Cerebellar nuclear complex (tissue), 1 donor: Measurements from ENCODE around the gene ITM2B.
"Not testable (repeated sequence)": the region's sequence is repeated elsewhere in the genome, so short reads cannot be mapped to it uniquely, and the experiment has no call there.

Source experiments
- DNase-seq, 2 experiments: peaks; one replicate each; lab custom pipeline; 2025; lab: John Stamatoyannopoulos, UW

The ITM2B gene

DNA sequence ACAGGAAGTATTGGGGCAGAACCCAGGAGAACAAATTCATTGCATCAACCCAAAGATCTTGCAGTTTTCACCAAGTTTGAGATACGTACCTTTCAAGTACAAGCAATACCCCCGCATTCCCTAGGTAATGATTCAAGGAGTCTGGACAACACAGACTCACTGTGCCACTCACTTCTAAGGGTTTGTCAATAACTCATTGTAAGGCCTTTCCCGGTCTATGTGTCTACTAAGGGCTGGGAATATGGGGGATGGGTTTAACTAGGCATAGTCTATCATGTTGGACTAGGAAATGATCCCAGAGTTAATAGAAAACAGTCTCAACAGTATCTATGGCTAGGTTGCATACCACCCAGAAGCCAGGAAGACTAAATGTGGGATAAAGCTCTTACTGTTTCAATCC, 8.3 kb upstream of the ITM2B start:
- DNase-seq: no peak

DNA sequence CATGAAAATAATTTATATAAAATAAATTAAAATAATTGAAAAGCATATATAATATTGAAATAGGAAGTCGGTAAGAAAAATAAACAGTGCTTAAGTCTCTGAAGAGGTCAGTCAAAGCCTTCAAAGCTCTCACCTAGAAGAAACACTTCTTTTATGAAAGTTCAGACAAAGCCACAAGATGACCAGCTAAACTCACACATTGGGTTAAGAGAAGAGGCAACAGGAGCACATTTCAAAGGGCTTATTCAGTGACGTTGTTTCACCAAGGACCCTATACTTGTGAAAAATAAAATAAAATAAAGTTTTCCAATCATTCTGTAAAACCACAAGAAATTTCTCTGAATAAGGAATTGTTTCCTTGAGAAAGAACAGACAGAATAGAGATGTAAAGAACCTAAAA, 2.5 kb upstream of the ITM2B start:
- DNase-seq: no peak

DNA sequence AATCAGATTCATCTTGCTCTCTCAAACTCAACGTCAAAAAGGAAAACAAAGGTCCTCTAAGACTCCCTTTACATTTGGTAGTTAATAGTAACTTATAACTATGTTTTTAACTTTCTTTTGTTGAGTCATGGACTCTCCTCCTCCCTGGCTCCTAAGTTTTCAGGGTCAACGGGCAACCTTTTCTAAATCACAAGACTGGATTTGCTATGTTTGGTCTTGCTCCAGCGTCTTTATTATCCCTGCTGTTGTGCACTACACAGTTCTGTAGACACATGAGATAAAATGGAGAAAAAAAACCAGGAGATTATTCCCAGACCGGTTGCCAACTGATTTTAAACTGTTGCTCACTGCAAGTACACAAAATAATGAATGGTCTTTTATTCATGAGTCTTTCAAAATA, 1.9 kb upstream of the ITM2B start:
- DNase-seq: peak in 1 of 2 experiments; percentile 12

DNA sequence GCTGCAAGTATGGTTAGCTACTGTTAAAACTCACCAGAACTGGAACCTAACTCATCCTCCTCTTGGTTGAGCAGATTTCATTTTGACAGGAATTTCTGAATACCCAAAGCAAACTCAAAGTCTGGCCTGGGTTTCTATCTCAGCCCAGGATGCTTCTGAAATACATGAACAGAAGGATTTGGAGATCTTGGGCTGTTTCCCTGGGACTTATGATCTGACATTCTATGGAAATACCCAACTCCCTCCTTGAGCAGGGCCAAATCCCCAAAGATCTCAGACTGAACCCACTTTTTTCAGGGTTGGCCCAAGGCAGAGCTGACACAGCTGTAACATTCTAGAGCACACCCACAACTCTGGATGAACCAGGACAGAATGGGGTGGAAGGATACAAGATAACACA, 1.1 kb upstream of the ITM2B start:
- peak in 1 of 2 experiments; percentile 33 for DNase-seq

DNA sequence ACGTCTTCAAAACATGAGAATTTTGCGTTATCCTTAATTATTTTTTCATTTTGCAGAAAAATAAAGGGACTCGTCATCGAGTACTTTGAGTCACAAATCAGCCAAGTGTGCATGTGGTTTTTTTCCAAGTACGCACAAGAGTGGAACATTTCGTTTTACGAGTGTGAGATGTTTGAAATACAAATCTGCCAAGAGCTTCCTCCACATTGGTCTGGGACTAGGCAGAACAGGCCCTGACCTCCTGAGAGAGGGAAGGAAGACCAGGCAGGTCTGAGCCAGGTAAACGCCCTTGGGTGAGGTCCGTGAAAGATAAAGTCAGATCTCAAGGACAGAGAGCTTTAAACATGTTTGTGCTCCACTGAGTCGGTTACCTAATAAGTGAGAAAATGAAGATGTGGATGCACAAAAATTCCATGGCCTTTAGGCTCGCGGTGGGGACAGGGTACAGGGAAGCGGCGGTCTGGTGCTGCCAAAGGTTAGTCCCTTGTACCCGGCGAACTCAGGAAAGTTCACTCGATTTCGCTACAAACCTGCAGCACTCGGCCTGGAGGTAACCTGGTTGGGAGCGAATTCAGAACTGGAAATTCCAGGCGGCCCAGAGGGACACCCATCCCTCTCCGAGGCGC, 473 bp upstream of the ITM2B start:
- DNase-seq: peak in 1 of 2 experiments; percentile 43

DNA sequence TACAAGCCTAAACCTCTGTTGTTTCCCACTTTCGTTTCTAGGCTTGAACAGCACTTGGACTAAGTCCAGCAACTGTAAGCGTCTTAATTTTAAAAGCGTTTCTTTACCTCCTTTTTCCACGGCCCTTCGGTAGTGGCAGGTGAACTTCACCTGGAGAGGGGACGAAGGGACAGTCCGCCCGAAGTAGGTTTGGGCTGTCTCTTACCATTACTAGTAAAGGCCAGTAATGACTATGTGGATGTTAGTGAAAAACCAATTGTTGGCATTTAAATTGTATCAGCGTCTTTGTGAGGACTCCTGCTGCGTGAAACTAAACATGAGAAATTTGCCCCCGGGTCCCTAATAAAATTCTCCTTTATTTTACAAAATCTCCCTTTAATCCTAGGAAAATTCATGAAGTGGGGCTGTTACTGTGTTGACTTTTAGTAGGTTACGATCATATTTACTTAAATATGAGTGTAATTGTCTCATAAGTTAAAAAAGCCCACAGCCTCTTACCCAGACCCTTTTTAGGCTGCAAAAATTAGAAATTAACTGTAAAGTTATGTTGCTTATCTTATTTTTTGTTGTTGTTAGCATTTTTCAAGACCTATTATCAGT, 983 bp downstream of the ITM2B start:
- DNase-seq: no peak

DNA sequence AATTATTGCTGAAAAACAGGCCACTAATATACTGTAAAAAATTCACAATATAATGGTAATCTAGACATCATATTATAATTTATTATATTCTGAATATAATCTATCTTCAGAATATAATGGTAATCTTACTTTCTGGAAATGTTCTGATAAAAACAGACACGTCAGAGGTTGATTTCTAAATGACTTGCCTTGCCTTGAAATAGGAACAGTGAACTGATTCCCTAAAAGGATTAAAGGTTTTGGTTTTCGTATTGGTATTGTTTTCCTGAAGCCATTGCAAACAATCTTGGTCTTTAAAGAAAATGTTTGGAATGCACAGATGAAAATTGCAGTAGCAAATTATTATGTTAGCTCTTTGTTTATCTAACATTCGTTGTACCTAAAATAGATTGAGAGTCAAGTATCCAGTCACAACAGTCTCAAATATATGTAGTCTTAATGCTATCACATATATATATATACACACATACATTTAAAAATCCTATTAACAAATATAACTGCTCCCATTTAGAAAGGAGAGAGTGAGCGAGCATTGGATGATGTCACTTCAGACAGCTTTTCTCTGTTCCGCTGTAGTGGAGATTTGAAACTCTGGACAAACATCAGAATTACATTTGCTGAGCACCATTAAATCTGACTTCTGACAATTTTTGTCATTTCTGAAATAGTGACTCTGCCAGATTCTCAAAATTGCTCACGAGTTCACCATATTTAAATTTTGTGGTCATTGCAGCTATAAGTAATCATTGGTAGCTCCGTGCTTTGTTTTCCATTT, 1.7 kb downstream of the ITM2B start:
- DNase-seq: peak in 1 of 2 experiments; percentile 37

DNA sequence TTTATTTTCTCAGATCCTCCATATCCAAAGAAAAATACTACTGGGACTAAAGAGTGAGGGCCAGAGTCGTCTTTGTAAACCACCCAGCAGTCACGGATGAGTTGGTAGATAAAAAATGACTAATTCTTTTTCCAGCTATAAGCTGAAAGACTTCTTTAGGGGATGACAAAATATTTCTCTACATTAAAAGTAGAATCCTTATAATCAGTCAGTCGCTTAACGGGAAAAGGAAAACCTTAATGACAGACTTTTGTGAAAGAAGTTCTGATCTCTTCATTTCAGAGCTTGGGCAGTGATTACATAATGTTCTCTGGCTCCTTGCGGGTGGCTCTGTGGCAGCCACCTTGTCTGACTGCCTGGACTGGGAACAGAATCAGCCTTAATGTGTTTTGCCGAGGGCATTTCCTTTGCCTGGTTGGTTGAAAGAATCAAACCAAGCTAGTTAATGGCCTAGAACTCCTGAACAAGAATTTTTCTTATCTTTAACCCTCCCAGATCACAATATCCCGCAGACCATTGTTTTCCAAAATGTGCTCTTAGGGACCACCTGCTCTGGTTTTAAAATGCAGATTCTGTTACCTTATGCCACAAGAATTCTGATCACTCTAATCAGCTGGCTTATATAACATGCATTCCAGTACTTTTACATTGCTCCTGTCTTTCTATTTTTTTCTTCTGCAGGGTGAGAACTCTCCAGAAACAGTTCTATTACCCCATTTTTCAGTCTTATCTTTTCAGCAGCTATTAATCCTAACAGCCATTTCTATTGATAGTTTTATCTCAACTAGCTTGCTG, 2.5 kb downstream of the ITM2B start:
- peak; percentile 42 to 54 for DNase-seq

DNA sequence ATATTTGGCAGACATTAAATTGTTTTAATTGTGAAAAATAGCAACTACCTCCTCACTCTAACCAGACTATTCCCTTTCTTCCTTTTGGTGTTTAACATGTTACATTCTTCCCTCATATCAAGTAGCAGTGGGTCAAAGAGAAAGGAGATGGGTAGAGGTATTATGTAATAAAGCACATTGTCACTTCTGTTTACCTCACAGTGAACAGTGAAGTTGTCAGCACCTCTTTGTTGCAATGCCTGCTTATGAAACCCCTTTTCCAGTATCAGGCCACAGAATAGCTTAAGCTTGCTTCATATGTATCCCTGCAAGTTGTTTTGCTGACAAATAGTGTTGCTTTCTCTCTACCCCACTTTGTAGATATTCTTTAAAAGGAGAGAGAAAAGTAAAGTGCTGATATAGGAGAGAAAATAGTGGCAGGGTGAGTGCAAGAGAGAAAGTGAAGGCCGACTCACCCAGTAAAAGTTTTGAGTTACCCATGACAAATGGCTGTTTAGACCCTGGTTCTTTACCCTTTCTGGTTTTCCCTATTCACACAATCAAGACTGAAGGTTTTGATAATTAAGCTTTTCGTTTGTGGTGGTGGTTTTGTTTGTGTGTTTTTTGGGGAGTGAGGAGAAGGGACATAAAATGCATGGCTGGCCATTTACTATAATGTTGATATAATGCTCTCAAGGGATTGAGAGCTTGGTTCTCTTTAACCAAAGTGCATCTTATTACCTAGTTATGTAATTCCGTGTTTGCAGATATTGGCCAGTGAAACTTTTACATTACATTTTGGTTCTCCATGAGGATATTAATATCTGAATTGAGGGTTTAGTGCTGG, 3.7 kb downstream of the ITM2B start:
- no peak for DNase-seq

DNA sequence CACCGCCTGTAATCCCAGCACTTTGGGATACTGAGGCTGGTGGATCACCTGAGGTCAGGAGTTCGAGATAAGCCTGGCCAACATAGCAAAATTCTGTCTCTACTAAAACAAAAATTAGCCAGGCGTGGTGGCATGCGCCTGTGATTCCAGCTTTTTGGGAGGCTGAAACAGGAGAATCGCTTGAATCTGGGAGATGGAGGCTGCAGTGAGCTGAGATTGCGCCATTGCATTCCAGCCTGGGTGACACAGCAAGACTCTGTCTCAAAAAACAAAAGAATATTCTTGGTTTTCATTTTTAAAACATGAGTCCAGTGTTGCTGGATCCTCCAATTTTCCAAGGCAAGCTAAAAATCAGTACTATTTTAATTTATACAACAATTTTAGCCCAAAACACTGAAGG, 6.4 kb downstream of the ITM2B start:
- DNase-seq: not testable (repeated sequence)

DNA sequence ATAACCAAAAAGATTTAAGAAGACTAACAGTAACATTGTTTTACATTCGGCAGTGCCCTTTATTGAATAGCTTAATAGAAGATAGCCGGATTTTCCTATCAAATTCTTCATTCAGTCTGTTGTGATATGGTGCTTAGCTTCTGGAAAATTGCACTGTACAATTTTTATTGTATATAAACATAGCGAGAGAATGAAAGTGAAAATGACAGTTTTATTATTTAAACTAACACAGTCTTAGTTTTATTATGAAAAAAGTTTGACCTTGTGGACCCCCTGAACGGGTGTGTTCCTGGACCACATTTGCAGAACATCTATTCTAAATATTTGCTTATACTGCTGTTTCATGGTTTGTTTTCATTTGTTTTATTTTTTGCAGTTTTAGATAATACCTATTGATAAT, 8.6 kb downstream of the ITM2B start:
- DNase-seq: no peak

DNA sequence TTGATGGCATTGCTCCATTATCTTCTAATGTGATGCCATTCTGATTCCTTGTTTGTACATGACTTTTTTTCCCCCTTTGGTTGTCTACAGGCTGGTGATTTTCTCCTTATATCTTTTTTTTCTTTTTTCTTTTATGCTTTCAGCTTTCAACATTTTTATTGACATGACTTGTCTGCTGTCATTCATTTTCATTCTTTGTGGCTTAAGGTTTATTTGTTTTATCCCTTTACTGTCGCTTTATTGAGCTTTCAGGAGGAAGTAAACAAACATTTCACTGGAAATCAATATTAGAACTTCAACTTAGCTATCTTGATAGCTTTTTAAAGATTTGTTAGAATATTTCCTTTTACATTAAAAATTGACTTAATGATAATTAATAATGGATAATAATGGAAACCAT, 9.7 kb downstream of the ITM2B start:
- no peak for DNase-seq

DNA sequence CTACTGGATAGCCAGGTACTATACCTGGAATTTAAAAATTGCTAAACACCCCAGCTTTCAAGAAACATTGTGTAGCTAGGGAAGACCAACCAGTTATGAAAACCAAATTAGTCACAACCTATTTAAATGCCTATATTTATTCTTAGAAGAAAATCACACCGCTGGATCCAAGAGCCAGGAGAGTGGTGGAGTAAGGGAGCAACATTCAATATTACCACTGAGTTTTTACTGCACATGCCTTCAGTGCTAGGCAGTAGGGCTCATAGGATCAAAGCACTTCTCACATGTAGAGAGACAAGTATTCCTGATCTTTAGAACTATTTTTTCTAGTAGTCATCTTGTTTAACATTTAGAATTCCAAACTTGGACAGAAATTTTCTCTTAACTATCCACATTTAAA, 11.2 kb downstream of the ITM2B start:
- DNase-seq: no peak

DNA sequence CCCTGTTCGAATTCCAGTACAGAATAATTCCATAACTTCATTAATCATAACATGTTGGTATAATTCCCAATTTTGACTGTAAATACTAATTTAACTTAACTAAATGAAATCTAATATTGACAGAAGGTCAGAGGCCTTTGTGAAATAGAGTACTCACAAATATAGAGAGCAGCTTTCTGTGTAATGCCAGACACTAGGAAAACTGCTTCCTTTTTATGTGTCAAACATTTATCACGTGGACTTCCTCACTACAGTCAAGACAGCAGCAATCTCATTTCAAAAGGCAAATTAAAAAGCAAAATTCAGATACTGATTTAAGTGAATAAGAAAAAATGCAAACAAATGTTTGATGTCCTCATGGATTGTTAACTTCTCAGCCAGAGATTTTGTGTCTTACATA, 13.1 kb downstream of the ITM2B start:
- DNase-seq: no peak

DNA sequence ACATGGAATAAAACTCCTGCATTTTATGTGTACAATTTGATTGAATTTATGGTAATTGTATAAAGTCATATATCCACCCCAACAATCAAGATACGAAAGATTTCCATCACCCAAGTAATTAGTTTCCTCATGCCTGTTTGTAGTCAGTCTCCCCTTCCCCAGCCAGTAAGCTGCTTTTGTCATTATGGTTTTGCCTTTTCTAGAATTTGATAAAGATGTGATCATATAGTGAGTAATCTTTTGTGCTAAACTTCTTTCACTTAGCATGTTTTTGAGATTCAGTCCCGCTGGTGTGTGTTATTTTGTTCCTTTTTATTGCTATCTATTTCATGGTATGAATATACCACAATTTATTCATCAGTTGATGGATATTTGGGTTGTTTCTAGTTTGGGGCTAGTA, 16.0 kb downstream of the ITM2B start:
- DNase-seq: no peak

DNA sequence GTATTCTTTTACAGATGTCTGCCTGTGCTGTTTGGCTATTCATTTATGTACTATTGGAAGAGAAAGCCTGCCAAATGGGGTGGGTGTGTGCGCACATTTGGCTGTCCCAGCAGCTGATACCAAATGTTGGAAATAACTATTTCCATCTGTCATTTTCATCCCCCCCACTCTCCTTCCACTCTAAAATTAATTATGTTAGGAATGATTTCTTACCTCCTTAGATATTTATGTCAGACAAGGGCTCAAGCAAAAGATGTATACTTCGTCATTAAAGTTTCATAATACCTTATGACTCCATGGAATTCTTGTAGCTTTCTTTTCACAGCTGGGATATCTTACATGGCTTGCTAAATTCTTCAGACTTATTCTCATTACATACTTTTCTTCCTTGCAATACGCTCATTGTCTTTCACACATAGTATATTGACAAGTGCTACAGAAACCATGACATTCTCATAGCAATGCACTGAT, 18.6 kb downstream of the ITM2B start:
- DNase-seq: no peak

DNA sequence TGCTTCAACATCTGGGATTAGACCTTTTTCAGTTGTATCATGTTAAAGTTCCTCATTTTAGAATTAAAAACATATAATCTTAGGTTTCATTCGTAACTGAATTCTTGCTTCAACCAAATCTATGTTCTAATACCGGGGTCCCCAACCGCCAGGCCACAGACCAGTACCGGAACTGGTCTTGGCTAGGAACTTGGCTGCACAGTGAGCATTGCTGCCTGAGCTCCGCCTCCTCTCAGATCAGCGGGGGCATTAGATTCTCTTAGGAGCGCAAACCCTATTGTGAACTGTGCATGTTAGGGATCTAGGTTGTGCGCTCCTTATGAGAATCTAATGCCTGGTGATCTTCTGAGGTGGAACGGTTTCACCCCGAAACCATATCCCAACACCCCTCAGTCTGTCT, 19.2 kb downstream of the ITM2B start:
- DNase-seq: no peak

DNA sequence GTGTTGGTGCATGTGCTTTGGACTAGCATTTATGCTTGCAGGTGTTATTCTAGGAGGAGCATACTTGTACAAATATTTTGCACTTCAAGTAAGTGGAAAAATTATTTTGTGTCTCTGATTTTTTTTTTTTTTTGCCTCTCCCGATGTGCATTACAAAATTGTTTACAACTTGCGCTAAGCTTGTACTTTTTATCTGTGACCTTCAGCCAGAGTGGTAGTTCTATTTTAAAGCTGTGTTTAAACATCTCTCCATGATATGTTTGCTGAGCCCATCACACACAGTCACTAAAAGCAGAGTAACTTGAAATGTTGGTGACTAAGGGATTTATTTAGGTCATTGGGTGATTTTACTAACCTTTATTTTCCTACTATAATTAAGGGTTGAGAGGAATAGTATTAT, 20.8 kb downstream of the ITM2B start:
- no peak for DNase-seq

DNA sequence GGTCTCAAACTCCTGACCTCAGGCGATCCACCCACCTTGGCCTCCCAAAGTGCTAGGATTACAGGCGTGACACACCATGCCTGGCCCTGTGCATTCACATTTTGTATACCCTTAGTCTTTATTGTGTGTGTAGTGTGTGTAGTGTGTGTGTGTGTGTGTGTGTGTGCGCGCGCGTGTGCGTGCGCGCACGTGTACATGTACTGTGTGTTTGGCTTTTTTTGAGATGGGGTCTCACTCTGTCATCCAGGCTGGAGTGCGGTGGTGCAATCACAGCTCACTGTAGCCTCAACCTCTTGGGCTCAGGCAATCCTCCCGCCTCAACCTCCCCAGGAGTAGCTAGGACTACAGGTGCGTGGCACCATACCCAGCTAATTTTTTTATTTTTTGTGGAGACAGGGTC, 22.1 kb downstream of the ITM2B start:
- no peak for DNase-seq

DNA sequence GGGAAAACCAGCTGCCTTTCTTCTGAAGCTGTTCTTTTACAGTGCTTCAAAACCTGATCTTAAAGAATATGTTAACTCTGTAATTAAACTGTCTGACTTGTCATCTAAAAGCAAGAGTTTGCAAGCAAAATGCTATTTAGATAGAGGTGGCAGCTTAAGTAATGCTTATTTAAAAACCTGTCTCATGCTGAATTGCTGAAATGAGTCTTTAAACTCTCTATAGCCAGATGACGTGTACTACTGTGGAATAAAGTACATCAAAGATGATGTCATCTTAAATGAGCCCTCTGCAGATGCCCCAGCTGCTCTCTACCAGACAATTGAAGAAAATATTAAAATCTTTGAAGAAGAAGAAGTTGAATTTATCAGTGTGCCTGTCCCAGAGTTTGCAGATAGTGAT, 22.9 kb downstream of the ITM2B start:
- DNase-seq: no peak

DNA sequence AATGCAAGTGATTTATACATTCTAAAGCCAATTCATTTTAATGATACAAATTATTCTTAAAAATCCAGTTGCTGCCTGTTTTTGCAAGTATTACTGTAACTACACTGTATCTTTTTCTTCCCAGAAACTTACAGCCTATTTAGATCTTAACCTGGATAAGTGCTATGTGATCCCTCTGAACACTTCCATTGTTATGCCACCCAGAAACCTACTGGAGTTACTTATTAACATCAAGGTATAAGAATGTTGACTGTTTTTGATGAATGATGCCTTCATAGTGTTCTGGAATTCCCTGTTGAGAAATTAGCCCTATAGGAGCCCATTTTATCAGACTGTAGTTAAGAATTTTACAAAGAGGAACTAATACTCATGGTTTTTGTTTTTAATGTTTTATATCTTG, 25.0 kb downstream of the ITM2B start:
- no peak for DNase-seq

DNA sequence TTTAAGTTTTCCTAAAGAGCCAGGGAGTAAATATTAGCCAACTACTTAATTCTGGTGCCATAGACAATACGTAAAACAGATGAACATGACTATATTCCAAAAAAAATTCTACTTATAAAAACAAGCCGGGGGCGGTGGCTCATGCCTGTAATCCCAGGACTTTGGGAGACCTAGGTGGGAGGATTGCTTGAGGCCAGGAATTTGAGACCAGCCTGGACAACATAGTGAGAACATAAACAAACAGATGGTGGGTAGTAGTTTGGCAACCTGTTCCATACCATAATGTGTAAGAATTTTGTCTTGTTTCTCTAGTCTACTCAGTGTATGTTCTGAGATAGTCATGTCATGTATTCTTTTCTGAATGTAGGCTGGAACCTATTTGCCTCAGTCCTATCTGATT, 25.4 kb downstream of the ITM2B start:
- no peak for DNase-seq
